Measurements from ENCODE around the gene MAST4.

MAST4 gene

DNA sequence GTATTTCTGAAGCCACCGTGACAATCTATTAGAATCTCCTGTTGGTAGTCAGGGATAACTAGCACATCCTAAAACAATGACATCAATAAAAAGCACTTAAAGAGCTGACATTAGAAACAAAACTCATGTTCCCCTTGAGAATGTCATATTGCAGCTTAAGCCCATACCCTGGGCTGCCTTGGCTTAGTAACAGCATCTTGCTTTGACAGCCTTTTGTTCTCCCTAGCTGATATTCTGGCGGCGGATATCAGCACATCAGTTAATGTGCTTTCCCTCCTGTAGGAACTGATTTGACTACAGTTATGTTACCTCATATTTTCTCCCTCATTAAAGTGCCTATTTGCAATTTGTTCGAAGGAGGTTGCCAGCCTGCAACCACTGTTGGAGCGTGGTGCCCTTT lies 386.3 kb downstream of the MAST4 start (continued):
- TF ChIP-seq ZNF561 (tag by site-specific recombination; IDR thresholded peaks at IDR 0.05; ENCODE audit: borderline replicate concordance), result 0 out of 2 replicates have a peak, but pooled peaks have one; percentile 18
- no peak for TF ChIP-seq REPIN1 (tag by site-specific recombination; IDR thresholded peaks at IDR 0.05; ENCODE audit: low read depth)
- TF ChIP-seq ZBTB21 (tag by site-specific recombination; IDR thresholded peaks at IDR 0.05), result no peak
- peak; percentile 46; the same call in 1 of the 2 replicates for TF ChIP-seq ZNF600 (tag by site-specific recombination; IDR thresholded peaks at IDR 0.05)
- TF ChIP-seq ZFP3 (tag by site-specific recombination; IDR thresholded peaks at IDR 0.05; ENCODE audit: low read depth), result no peak
- no peak for TF ChIP-seq ZNF776 (tag by site-specific recombination; IDR thresholded peaks at IDR 0.05; ENCODE audit: borderline replicate concordance)
- TF ChIP-seq ZSCAN16 (tag by site-specific recombination; IDR thresholded peaks at IDR 0.05), result 0 out of 2 replicates have a peak, but pooled peaks have one; percentile 7
- no peak for TF ChIP-seq ZNF174 (tag by site-specific recombination; IDR thresholded peaks at IDR 0.05)
- TF ChIP-seq ZNF501 (tag by site-specific recombination; IDR thresholded peaks at IDR 0.05), result no peak
- TF ChIP-seq, protein P1, sequence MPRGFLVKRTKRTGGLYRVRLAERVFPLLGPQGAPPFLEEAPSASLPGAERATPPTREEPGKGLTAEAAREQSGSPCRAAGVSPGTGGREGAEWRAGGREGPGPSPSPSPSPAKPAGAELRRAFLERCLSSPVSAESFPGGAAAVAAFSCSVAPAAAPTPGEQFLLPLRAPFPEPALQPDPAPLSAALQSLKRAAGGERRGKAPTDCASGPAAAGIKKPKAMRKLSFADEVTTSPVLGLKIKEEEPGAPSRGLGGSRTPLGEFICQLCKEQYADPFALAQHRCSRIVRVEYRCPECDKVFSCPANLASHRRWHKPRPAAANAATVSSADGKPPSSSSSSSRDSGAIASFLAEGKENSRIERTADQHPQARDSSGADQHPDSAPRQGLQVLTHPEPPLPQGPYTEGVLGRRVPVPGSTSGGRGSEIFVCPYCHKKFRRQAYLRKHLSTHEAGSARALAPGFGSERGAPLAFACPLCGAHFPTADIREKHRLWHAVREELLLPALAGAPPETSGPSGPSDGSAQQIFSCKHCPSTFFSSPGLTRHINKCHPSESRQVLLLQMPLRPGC (tag by site-specific recombination; IDR thresholded peaks at IDR 0.05), result no peak
- no peak for TF ChIP-seq GLIS1 (tag by site-specific recombination; IDR thresholded peaks at IDR 0.05)
- TF ChIP-seq ZNF16 (tag by site-specific recombination; IDR thresholded peaks at IDR 0.05; ENCODE audit: low read depth), result no peak
- TF ChIP-seq, protein P2, sequence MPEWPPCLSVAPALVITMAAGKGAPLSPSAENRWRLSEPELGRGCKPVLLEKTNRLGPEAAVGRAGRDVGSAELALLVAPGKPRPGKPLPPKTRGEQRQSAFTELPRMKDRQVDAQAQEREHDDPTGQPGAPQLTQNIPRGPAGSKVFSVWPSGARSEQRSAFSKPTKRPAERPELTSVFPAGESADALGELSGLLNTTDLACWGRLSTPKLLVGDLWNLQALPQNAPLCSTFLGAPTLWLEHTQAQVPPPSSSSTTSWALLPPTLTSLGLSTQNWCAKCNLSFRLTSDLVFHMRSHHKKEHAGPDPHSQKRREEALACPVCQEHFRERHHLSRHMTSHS (tag by site-specific recombination; IDR thresholded peaks at IDR 0.05), result no peak
- TF ChIP-seq ZNF560 (tag by site-specific recombination; IDR thresholded peaks at IDR 0.05; ENCODE audit: borderline replicate concordance), result no peak

DNA sequence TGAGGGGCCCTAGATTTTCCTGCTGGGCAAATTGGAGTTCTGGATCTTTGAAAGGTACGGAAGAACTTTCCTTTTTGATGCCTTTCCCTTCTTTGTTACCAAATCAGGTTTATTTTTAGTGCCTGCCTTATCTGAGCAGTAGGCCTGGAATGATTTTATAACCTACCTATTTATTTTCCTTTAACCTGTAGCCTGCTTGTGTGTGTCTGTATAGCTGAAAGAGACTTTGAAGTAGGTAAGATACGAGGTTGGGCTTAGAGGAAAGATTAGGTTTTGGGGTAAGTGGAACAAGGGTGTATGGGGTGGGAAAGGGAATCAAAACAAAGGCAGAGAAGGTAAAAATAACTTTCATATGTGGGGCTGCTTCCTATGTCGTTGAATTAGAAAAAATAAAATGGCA lies 389.2 kb downstream of the MAST4 start:
- H3K4me1 ChIP-seq (ENCODE audit: control insufficient read depth, insufficient read depth, low read length), result peaks cover 32% of the 10 kb centered on the region
- CTCF ChIA-PET, result interaction anchor here (0.6 kb wide), 2 partner anchors 22 to 205 kb away, joined by 3 read pairs; no protein-coding TSS in a partner anchor

DNA sequence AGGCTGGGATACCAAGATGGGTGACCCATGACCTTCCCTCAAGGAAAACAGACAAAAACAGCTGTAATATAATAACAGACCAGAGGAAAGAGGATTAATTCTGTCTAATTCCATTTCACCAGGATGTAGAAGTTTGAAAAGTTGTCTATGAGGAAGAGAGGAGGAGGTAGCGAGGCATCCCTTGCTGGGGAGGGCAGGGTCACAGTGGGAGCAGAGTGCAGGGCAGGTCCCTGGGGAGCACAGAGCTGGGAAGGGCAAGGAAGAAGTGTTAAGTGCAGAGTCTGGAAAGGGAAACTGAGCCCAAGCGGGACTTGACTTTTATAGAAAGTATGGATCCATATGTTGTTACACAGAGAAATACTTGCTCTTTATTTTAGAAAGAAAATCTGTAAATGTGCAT lies 389.8 kb downstream of the MAST4 start:
- ChIA-PET CTCF (interaction anchor here (0.6 to 4.0 kb wide), 6 partner anchors 7 to 206 kb away, joined by 3 to 26 read pairs (median 5); no protein-coding TSS in a partner anchor), POLR2A (no interaction called here)
- Histone ChIP-seq H3K9me3 (ENCODE audit: control insufficient read depth, insufficient read depth, low read depth, low read length) (no peaks in the 10 kb centered on the region), H3K4me1 (ENCODE audit: control insufficient read depth, insufficient read depth, low read length) (peaks cover 26% of the 10 kb centered on the region), H3K27ac (ENCODE audit: extremely low read depth, low read depth, low read length) (no peak overlapping the region), H3K36me3 (ENCODE audit: control insufficient read depth in 2 of 2, insufficient read depth in 1 of 2, low read length in 2 of 2) (no peaks in the 10 kb centered on the region), H3K4me3 (ENCODE audit: low read depth, low read length) (no peak overlapping the region)
- TF ChIP-seq ZNF423 (tag by site-specific recombination; IDR thresholded peaks at IDR 0.05) (no peak), ZNF366 (tag by site-specific recombination; conservative IDR thresholded peaks at IDR 0.05) (0 out of 2 replicates have a peak, but pooled peaks have one; percentile 16)

More for the DNA sequence above, 389.2 kb downstream of the MAST4 start:
- no peak overlapping the region for H3K27ac ChIP-seq (ENCODE audit: extremely low read depth, low read depth, low read length)
- no peaks in the 10 kb centered on the region for H3K9me3 ChIP-seq (ENCODE audit: control insufficient read depth, insufficient read depth, low read depth, low read length)
- POLR2A ChIA-PET, result no interaction called here
- no peak for TF ChIP-seq ZNF792 (tag by site-specific recombination; IDR thresholded peaks at IDR 0.05)
- no peak for TF ChIP-seq ZNF23 (tag by site-specific recombination; IDR thresholded peaks at IDR 0.05; ENCODE audit: borderline replicate concordance)
- TF ChIP-seq, protein P3, sequence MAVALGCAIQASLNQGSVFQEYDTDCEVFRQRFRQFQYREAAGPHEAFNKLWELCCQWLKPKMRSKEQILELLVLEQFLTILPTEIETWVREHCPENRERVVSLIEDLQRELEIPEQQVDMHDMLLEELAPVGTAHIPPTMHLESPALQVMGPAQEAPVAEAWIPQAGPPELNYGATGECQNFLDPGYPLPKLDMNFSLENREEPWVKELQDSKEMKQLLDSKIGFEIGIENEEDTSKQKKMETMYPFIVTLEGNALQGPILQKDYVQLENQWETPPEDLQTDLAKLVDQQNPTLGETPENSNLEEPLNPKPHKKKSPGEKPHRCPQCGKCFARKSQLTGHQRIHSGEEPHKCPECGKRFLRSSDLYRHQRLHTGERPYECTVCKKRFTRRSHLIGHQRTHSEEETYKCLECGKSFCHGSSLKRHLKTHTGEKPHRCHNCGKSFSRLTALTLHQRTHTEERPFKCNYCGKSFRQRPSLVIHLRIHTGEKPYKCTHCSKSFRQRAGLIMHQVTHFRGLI (tag by site-specific recombination; IDR thresholded peaks at IDR 0.05), result 0 out of 2 replicates have a peak, but pooled peaks have one; percentile 23
- no peak overlapping the region for H3K4me3 ChIP-seq (ENCODE audit: low read depth, low read length)
- H3K36me3 ChIP-seq (ENCODE audit: control insufficient read depth in 2 of 2, insufficient read depth in 1 of 2, low read length in 2 of 2), result no peaks in the 10 kb centered on the region
